Esophagus muscularis mucosa (tissue), 4 donors: ENCODE measurements around the gene FBLIM1. TPM values are rescaled to one million over a fixed set of nuclear protein-coding genes. Genes with fewer than 3 reads are reported as not detected.

Experiments
- DNase-seq: peaks from one replicate; pipeline ENCODE4 v3.0.0-alpha.2; 2017; ENCODE audit errors: extremely low spot score
- H3K27ac ChIP-seq, 4 donors: fragments of 200-600 bp; sonication (generic); replicated peaks in 1 of 4; 1 replicate in 3 of 4; 2 replicates in 1 of 4; pipeline ENCODE4 v1.5.1; 2016 to 2019; ENCODE audit warnings: mild to moderate bottlenecking in 1 of 4
- H3K27me3 ChIP-seq, 4 donors: fragments of 200-600 bp; sonication (generic); one replicate each; pipeline versions ENCODE4 v1.5.1 to v1.6.0; 2016 to 2019
- H3K36me3 ChIP-seq, 4 donors: fragments of 200-600 bp; sonication (generic); one replicate each; pipeline ENCODE4 v1.5.1; 2016 to 2019
- H3K4me1 ChIP-seq, 4 donors: fragments of 200-600 bp; sonication (generic); one replicate each; pipeline ENCODE4 v1.5.1; 2016 to 2019
- H3K4me3 ChIP-seq, 4 donors: fragments of 200-600 bp; sonication (generic); 1 replicate in 2 of 4; 2 replicates in 2 of 4; pipeline ENCODE4 v1.5.1; 2016 to 2019; ENCODE audit warnings: mild to moderate bottlenecking in 4 of 4, moderate library complexity in 1 of 4
- H3K9me3 ChIP-seq, 4 donors: fragments of 200-600 bp; sonication (generic); 1 replicate in 3 of 4; 2 replicates in 1 of 4; pipeline ENCODE4 v1.5.1; 2016 to 2019
- CTCF ChIP-seq, 3 experiments: fragments of 200-600 bp in 2 of 3; fragments of 450-650 bp in 1 of 3; sonication (generic) in 2 of 3; IDR thresholded peaks; one replicate each; pipeline ENCODE4 v1.5.1; 2017 to 2019; ENCODE audit warnings: antibody characterized with exemption in 3 of 3, mild to moderate bottlenecking in 2 of 3, moderate library complexity in 1 of 3
- EP300 ChIP-seq: sonication (generic); formaldehyde crosslinking; IDR thresholded peaks from one replicate; pipeline ENCODE4 v1.6.1; 2017; ENCODE audit warnings: antibody characterized with exemption
- POLR2A ChIP-seq: fragments of 450-650 bp; IDR thresholded peaks from one replicate; pipeline ENCODE4 v1.6.1; 2017; ENCODE audit warnings: antibody characterized with exemption, moderate library complexity, mild to moderate bottlenecking, low read depth
- POLR2AphosphoS5 ChIP-seq, 2 donors: sonication (generic); formaldehyde crosslinking; IDR thresholded peaks; one replicate each; pipeline ENCODE4 v1.6.1; 2017; ENCODE audit warnings: antibody characterized with exemption in 2 of 2
- WGBS: methylation state at CpG from one replicate; pipeline ENCODE4 v1.1.5; 2018; 5-methylcytosine and 5-hydroxymethylcytosine counted together
- intact Hi-C: fragments of 100-400 bp; cut with DNase I; formaldehyde crosslinking; loops from one replicate; pipeline ENCODE4 v1.15.1; 2023
- total RNA-seq, 4 donors: library from RNA; depleted of rRNA; stranded (reverse); fragments of >200 nt; gene quantifications; one replicate each; pipeline versions ENCODE4 v1.1.0 to v1.2.1, GENCODE V29; 2016

FBLIM1 gene
- 100 to 1,000 TPM in 1 of 4 donors, 10 to 100 TPM in 3; 44.9 to 115 (median 71.8) TPM for total RNA-seq

- 17% methylated on average over 1 of the region's 58 CpGs for WGBS
- Histone ChIP-seq H3K27ac (peak within 1 kb of the TSS; percentile 66 to 81 (median 78)), H3K9me3 (no peaks in the 10 kb centered on the region), H3K4me3 (peak within 1 kb of the TSS; percentile 67 to 87 (median 78)), H3K36me3 (no peaks in the 10 kb centered on the region), H3K27me3 (peaks cover 0 to 18% (median 4%) of the 10 kb centered on the region in 4 donors), H3K4me1 (peaks cover 36 to 67% (median 61%) of the 10 kb centered on the region in 4 donors)
- DNase-seq = no peak
- TF ChIP-seq EP300 = no peak
- TF ChIP-seq POLR2AphosphoS5 (IDR thresholded peaks at IDR 0.05) = peak in 1 of 2 donors; percentile 12
- intact Hi-C loops = no loop called here
Measured at GRCh38 chr1:15758343-15758931, at the start of gene FBLIM1. Gene FBLIM1 (plus strand): TSS chr1:15758795. CDS start chr1:15764984, 6,189 bp downstream.

GRCh38 chr1:15709226-15709625 is 49.4 kb upstream of the FBLIM1 start:
- Histone ChIP-seq H3K36me3 (peaks cover 0 to 10% (median 9%) of the 10 kb centered on the region in 4 donors), H3K27me3 (no peaks in the 10 kb centered on the region), H3K27ac (no peak overlapping the region), H3K4me3 (no peak overlapping the region), H3K4me1 (peaks cover 29 to 72% (median 52%) of the 10 kb centered on the region in 4 donors), H3K9me3 (no peaks in the 10 kb centered on the region)
- DNase-seq = no peak
- WGBS = 94% methylated on average over 4 of the region's 4 CpGs
- intact Hi-C loops = no loop called here
- TF ChIP-seq EP300 (no peak), POLR2A (no peak), CTCF (IDR thresholded peaks at IDR 0.05) (no peak), POLR2AphosphoS5 (IDR thresholded peaks at IDR 0.05) (no peak)

- Histone ChIP-seq H3K9me3 (no peaks in the 10 kb centered on the region), H3K27me3 (no peaks in the 10 kb centered on the region), H3K4me3 (no peak overlapping the region), H3K4me1 (peaks cover 43 to 74% (median 56%) of the 10 kb centered on the region in 4 donors), H3K36me3 (peaks cover 11 to 14% (median 12%) of the 10 kb centered on the region in 4 donors), H3K27ac (no peak overlapping the region)
- TF ChIP-seq CTCF (IDR thresholded peaks at IDR 0.05) = no peak
- no peak for TF ChIP-seq EP300
- no peak for TF ChIP-seq POLR2A
- TF ChIP-seq POLR2AphosphoS5 (IDR thresholded peaks at IDR 0.05) = no peak
- no peak for DNase-seq
- 72% methylated on average over 4 of the region's 4 CpGs for WGBS
- intact Hi-C loops = no loop called here
Measured at GRCh38 chr1:15712168-15712567, 46.4 kb upstream of the FBLIM1 start.

GRCh38 chr1:15714406-15715136 is 44.0 kb upstream of the FBLIM1 start:
- H3K27ac ChIP-seq = peak overlapping the region; percentile 47 to 80 (median 65)
- WGBS = 46% methylated on average over 4 of the region's 4 CpGs
- intact Hi-C loops = no loop called here
- no peaks in the 10 kb centered on the region for H3K9me3 ChIP-seq
- peak overlapping the region in 1 of 4 donors; percentile 15 for H3K4me3 ChIP-seq
- peaks cover 51 to 73% (median 64%) of the 10 kb centered on the region in 4 donors for H3K4me1 ChIP-seq
- no peak for DNase-seq
- peak; percentile 62 to 76 for TF ChIP-seq POLR2AphosphoS5 (IDR thresholded peaks at IDR 0.05)
- TF ChIP-seq CTCF (IDR thresholded peaks at IDR 0.05) = no peak
- H3K27me3 ChIP-seq = no peaks in the 10 kb centered on the region
- H3K36me3 ChIP-seq = peaks cover 30 to 38% (median 36%) of the 10 kb centered on the region in 4 donors

GRCh38 chr1:15717418-15718125 is 41.0 kb upstream of the FBLIM1 start:
- intact Hi-C loops = no loop called here
- no peak for DNase-seq
- 76% methylated on average over 11 of the region's 11 CpGs for WGBS
- H3K27me3 ChIP-seq = no peaks in the 10 kb centered on the region
- no peaks in the 10 kb centered on the region for H3K9me3 ChIP-seq
- H3K36me3 ChIP-seq = peaks cover 48 to 67% (median 66%) of the 10 kb centered on the region in 4 donors
- peak overlapping the region in 3 of 4 donors; percentile 13 to 62 (median 16) for H3K27ac ChIP-seq
- no peak overlapping the region for H3K4me3 ChIP-seq
- peaks cover 55 to 68% (median 60%) of the 10 kb centered on the region in 4 donors for H3K4me1 ChIP-seq
- TF ChIP-seq POLR2AphosphoS5 (IDR thresholded peaks at IDR 0.05) (no peak), POLR2A (no peak), CTCF (IDR thresholded peaks at IDR 0.05) (no peak), EP300 (no peak)
